Trophoblast cell (in vitro differentiated cells and primary cell): Measurements from ENCODE around the gene AIFM3.

Experiments
- DNase-seq, 2 donors: peaks; one replicate each; pipeline ENCODE4 v3.0.0-alpha.2; 2016
- H2AFZ ChIP-seq: 2 replicates; pipeline ENCODE4 v1.6.1; 2013; ENCODE audit warnings: low read length, moderate library complexity, mild to moderate bottlenecking; ENCODE audit not compliant: insufficient read depth, poor library complexity
- H2AK5ac ChIP-seq: 2 replicates; pipeline ENCODE4 v1.6.1; 2013; ENCODE audit warnings: mild to moderate bottlenecking, low read length
- H2BK120ac ChIP-seq: 2 replicates; pipeline ENCODE4 v1.6.1; 2013; ENCODE audit warnings: low read length, mild to moderate bottlenecking, moderate library complexity; ENCODE audit not compliant: insufficient read depth, poor library complexity
- H2BK12ac ChIP-seq: 2 replicates; pipeline ENCODE4 v1.6.1; 2013; ENCODE audit warnings: mild to moderate bottlenecking, low read length, moderate library complexity
- H2BK5ac ChIP-seq: 2 replicates; pipeline ENCODE4 v1.6.1; 2013; ENCODE audit warnings: low read length, low read depth, moderate library complexity, mild to moderate bottlenecking; ENCODE audit not compliant: poor library complexity
- H3K14ac ChIP-seq: 2 replicates; pipeline ENCODE4 v1.6.1; 2013; ENCODE audit warnings: mild to moderate bottlenecking, low read length
- H3K18ac ChIP-seq: 2 replicates; pipeline ENCODE4 v1.6.1; 2013; ENCODE audit warnings: mild to moderate bottlenecking, low read length
- H3K23ac ChIP-seq: 2 replicates; pipeline ENCODE4 v1.6.1; 2013; ENCODE audit warnings: low read length
- H3K27ac ChIP-seq: 2 replicates; pipeline ENCODE4 v1.5.1; 2013; ENCODE audit warnings: low read depth, mild to moderate bottlenecking, inconsistent platforms, low read length, moderate library complexity
- H3K27me3 ChIP-seq: 2 replicates; pipeline ENCODE4 v1.6.1; 2013; ENCODE audit warnings: inconsistent platforms, mild to moderate bottlenecking, low read length, moderate library complexity; ENCODE audit not compliant: insufficient read depth
- H3K36me3 ChIP-seq, 2 experiments: 1 replicate in 1 of 2; 2 replicates in 1 of 2; pipeline ENCODE4 v1.6.1; 2013; ENCODE audit warnings: low read length in 2 of 2, mild to moderate bottlenecking in 2 of 2, moderate library complexity in 1 of 2; ENCODE audit not compliant: insufficient read depth in 2 of 2, control insufficient read depth in 1 of 2
- H3K4ac ChIP-seq: 2 replicates; pipeline ENCODE4 v1.6.1; 2013; ENCODE audit warnings: low read depth, mild to moderate bottlenecking, low read length, moderate library complexity
- H3K4me1 ChIP-seq, 2 experiments: 1 replicate in 1 of 2; 2 replicates in 1 of 2; pipeline ENCODE4 v1.6.1; 2013; ENCODE audit warnings: low read length in 2 of 2, mild to moderate bottlenecking in 2 of 2, moderate library complexity in 1 of 2; ENCODE audit not compliant: insufficient read depth in 2 of 2, control insufficient read depth in 1 of 2
- H3K4me2 ChIP-seq: 2 replicates; pipeline ENCODE4 v1.6.1; 2013; ENCODE audit warnings: inconsistent platforms, mild to moderate bottlenecking, low read length, moderate library complexity
- H3K4me3 ChIP-seq: 2 replicates; pipeline ENCODE4 v1.5.1; 2013; ENCODE audit warnings: mild to moderate bottlenecking, low read depth, low read length, inconsistent platforms
- H3K79me1 ChIP-seq: one replicate; pipeline ENCODE4 v1.6.1; 2013; ENCODE audit warnings: low read length
- H3K79me2 ChIP-seq: 2 replicates; pipeline ENCODE4 v1.6.1; 2013; ENCODE audit warnings: low read length, mild to moderate bottlenecking; ENCODE audit not compliant: control insufficient read depth, insufficient read depth, poor library complexity
- H3K9ac ChIP-seq: 2 replicates; pipeline ENCODE4 v1.6.1; 2013; ENCODE audit warnings: mild to moderate bottlenecking, low read length
- H3K9me3 ChIP-seq: 2 replicates; pipeline ENCODE4 v1.6.1; 2013; ENCODE audit warnings: low read depth, mild to moderate bottlenecking, control low read depth, inconsistent platforms, low read length; ENCODE audit not compliant: insufficient read depth
- H4K12ac ChIP-seq: 2 replicates; pipeline ENCODE4 v1.6.1; 2013; ENCODE audit warnings: low read depth, mild to moderate bottlenecking, low read length, moderate library complexity
- H4K8ac ChIP-seq: 2 replicates; pipeline ENCODE4 v1.6.1; 2013; ENCODE audit warnings: low read depth, mild to moderate bottlenecking, low read length, moderate library complexity
- H4K91ac ChIP-seq: one replicate; pipeline ENCODE4 v1.6.1; 2013; ENCODE audit warnings: low read depth, mild to moderate bottlenecking, low read length, moderate library complexity
- WGBS: extraction: QIAGEN DNeasy Blood & Tissue Kit; methylation state at CpG from one replicate; pipeline ENCODE4 v1.1.7; 2013; ENCODE audit warnings: missing lambda C conversion rate; ENCODE audit not compliant: insufficient read length, insufficient coverage; ENCODE audit errors: extremely low coverage; 5-methylcytosine and 5-hydroxymethylcytosine counted together

The AIFM3 gene

GRCh38 chr22:20951151-20951931, 15.7 kb upstream of the AIFM3 start:
- no peak overlapping the region for H2BK120ac ChIP-seq
- peak overlapping the region; percentile 9 for H3K27ac ChIP-seq
- peaks cover 15 to 26% of the 10 kb centered on the region in 2 experiments for H3K36me3 ChIP-seq
- DNase-seq: no peak
- no peak overlapping the region for H3K4ac ChIP-seq
- H3K4me2 ChIP-seq: no peak overlapping the region
- no peak overlapping the region for H3K9ac ChIP-seq
- no peak overlapping the region for H3K4me3 ChIP-seq
- no peak overlapping the region for H2BK12ac ChIP-seq
- H3K79me2 ChIP-seq: peaks cover 3% of the 10 kb centered on the region
- no peak overlapping the region for H2AFZ ChIP-seq
- H3K79me1 ChIP-seq: peaks cover 4% of the 10 kb centered on the region
- no peaks in the 10 kb centered on the region for H3K9me3 ChIP-seq
- peaks cover 16 to 29% of the 10 kb centered on the region in 2 experiments for H3K4me1 ChIP-seq
- H3K27me3 ChIP-seq: no peaks in the 10 kb centered on the region
- no peak overlapping the region for H2BK5ac ChIP-seq
- no peak overlapping the region for H4K91ac ChIP-seq
- no peak overlapping the region for H4K12ac ChIP-seq
- H3K23ac ChIP-seq: no peak overlapping the region
- H3K18ac ChIP-seq: no peak overlapping the region
- H2AK5ac ChIP-seq: no peak overlapping the region
- no CpG with 5 or more reads among the region's 10 CpGs for WGBS
- no peak overlapping the region for H4K8ac ChIP-seq
- H3K14ac ChIP-seq: no peak overlapping the region

- H3K4me3 ChIP-seq: no peak overlapping the region
- H3K9ac ChIP-seq: no peak overlapping the region
- peaks cover 15 to 26% of the 10 kb centered on the region in 2 experiments for H3K36me3 ChIP-seq
- peaks cover 8% of the 10 kb centered on the region for H3K79me1 ChIP-seq
- no peak overlapping the region for H2BK5ac ChIP-seq
- no peak overlapping the region for H3K27ac ChIP-seq
- no peak overlapping the region for H4K8ac ChIP-seq
- H3K79me2 ChIP-seq: peaks cover 3% of the 10 kb centered on the region
- H3K27me3 ChIP-seq: no peaks in the 10 kb centered on the region
- H4K12ac ChIP-seq: no peak overlapping the region
- no peak overlapping the region for H2AK5ac ChIP-seq
- WGBS: no CpG with 5 or more reads among the region's 8 CpGs
- no peaks in the 10 kb centered on the region for H3K9me3 ChIP-seq
- H3K4ac ChIP-seq: no peak overlapping the region
- H3K14ac ChIP-seq: no peak overlapping the region
- peak; percentile 44 to 45 for DNase-seq
- no peak overlapping the region for H4K91ac ChIP-seq
- H2AFZ ChIP-seq: no peak overlapping the region
- peaks cover 21 to 35% of the 10 kb centered on the region in 2 experiments for H3K4me1 ChIP-seq
- H2BK12ac ChIP-seq: no peak overlapping the region
- no peak overlapping the region for H3K18ac ChIP-seq
- H2BK120ac ChIP-seq: no peak overlapping the region
- no peak overlapping the region for H3K23ac ChIP-seq
- no peak overlapping the region for H3K4me2 ChIP-seq
Observed at GRCh38 chr22:20951932-20952380, 15.1 kb upstream of the AIFM3 start.

GRCh38 chr22:20952544-20953341, 14.3 kb upstream of the AIFM3 start:
- Histone ChIP-seq H2BK120ac (no peak overlapping the region), H3K4me1 (peaks cover 22 to 39% of the 10 kb centered on the region in 2 experiments), H2AK5ac (no peak overlapping the region), H4K12ac (no peak overlapping the region), H3K79me1 (peaks cover 12% of the 10 kb centered on the region), H2BK12ac (peak overlapping the region; percentile 8), H4K8ac (peak overlapping the region; percentile 23), H3K4me3 (no peak overlapping the region), H2BK5ac (no peak overlapping the region), H3K9me3 (no peaks in the 10 kb centered on the region), H3K4me2 (no peak overlapping the region), H3K27me3 (no peaks in the 10 kb centered on the region), H3K14ac (no peak overlapping the region), H3K9ac (no peak overlapping the region), H3K4ac (peak overlapping the region; percentile 55), H2AFZ (no peak overlapping the region), H3K18ac (no peak overlapping the region), H3K27ac (no peak overlapping the region), H3K23ac (no peak overlapping the region), H4K91ac (peak overlapping the region; percentile 21), H3K79me2 (peaks cover 4% of the 10 kb centered on the region), H3K36me3 (peaks cover 15 to 26% of the 10 kb centered on the region in 2 experiments)
- DNase-seq: no peak
- WGBS: no CpG with 5 or more reads among the region's 13 CpGs

GRCh38 chr22:20953342-20953608, 13.8 kb upstream of the AIFM3 start:
- Histone ChIP-seq H3K9ac (no peak overlapping the region), H3K4me2 (no peak overlapping the region), H3K79me2 (peaks cover 4% of the 10 kb centered on the region), H3K27ac (no peak overlapping the region), H3K4me1 (peaks cover 23 to 43% of the 10 kb centered on the region in 2 experiments), H3K14ac (no peak overlapping the region), H3K4ac (peak overlapping the region; percentile 3), H2BK12ac (no peak overlapping the region), H2BK5ac (no peak overlapping the region), H4K8ac (no peak overlapping the region), H4K91ac (no peak overlapping the region), H2AFZ (no peak overlapping the region), H4K12ac (no peak overlapping the region), H3K36me3 (peaks cover 15 to 26% of the 10 kb centered on the region in 2 experiments), H2AK5ac (no peak overlapping the region), H3K9me3 (no peaks in the 10 kb centered on the region), H3K23ac (no peak overlapping the region), H3K79me1 (peaks cover 12% of the 10 kb centered on the region), H3K18ac (no peak overlapping the region), H3K27me3 (no peaks in the 10 kb centered on the region), H2BK120ac (no peak overlapping the region), H3K4me3 (no peak overlapping the region)
- no peak for DNase-seq
- no CpG with 5 or more reads among the region's 3 CpGs for WGBS
